HFFc6 (cell line): ENCODE measurements around the gene THBS2. TPM values are rescaled to one million over a fixed set of nuclear protein-coding genes. Genes with fewer than 3 reads are reported as not detected.
"Not testable (repeated sequence)": the region's sequence is repeated elsewhere in the genome, so short reads cannot be mapped to it uniquely, and the experiment has no call there.

ENCODE experiments used
- DNase-seq: peaks from one replicate; pipeline ENCODE4 v3.0.0-alpha.2; 2018
- H3K27ac Mint-ChIP-seq: 2 replicates; pipeline ENCODE4 v1.8.0; 2020; ENCODE audit warnings: mild to moderate bottlenecking, mixed read lengths
- H3K27me3 Mint-ChIP-seq: 2 replicates; pipeline ENCODE4 v1.8.0; 2021; ENCODE audit warnings: mild to moderate bottlenecking, moderate library complexity, mixed read lengths; ENCODE audit not compliant: insufficient read depth
- H3K36me3 Mint-ChIP-seq: 2 replicates; pipeline ENCODE4 v1.8.0; 2021; ENCODE audit warnings: low read depth, mixed read lengths
- H3K4me1 Mint-ChIP-seq: 2 replicates; pipeline ENCODE4 v1.8.0; 2020; ENCODE audit warnings: low read depth, mixed read lengths
- H3K4me3 Mint-ChIP-seq: 2 replicates; pipeline ENCODE4 v1.8.0; 2020; ENCODE audit warnings: mild to moderate bottlenecking, moderate library complexity, mixed read lengths
- H3K9me3 Mint-ChIP-seq: 2 replicates; pipeline ENCODE4 v1.8.0; 2020; ENCODE audit warnings: mild to moderate bottlenecking, mixed read lengths
- CTCF ChIP-seq: fragments of 200-600 bp; sonication (generic); IDR thresholded peaks from 2 replicates; pipeline ENCODE4 v1.5.0; 2021; ENCODE audit warnings: antibody characterized with exemption, mild to moderate bottlenecking
- long read RNA-seq: library from polyadenylated mRNA; unstranded; transcript quantifications from one replicate; pipeline ENCODE4 v2.0.0, GENCODE V29; 2019
- total RNA-seq, 6 experiments: library from RNA; stranded (reverse); fragmentation: NEBNext Ultra II Directional; extraction: Animal tissue kit (Norgen Biotek cat#: 25700); gene quantifications; 2 replicates in 1 of 6; 3 replicates in 5 of 6; pipeline ENCODE4 v1.2.3, GENCODE V29; 2021

The THBS2 gene
- total RNA-seq, result 100 to 1,000 TPM; 156 to 254 (median 218) TPM
- long read RNA-seq, full-length matches to known transcripts, result 19 of 79 reads
- long read RNA-seq, partial matches to known transcripts, result 40 of 79 reads
- long read RNA-seq, other reads (novel, unspliced or antisense), result 20 of 79 reads

GRCh38 chr6:169253337-169254238 lies at the start of gene THBS2:
TSS of gene THBS2 (minus strand) at chr6:169253846. CDS start at chr6:169250784, 3,062 bp downstream.
- H3K27me3 Mint-ChIP-seq, result peaks cover 16% of the 10 kb centered on the region
- peaks cover 4% of the 10 kb centered on the region; the same call in 1 of the 2 replicates for H3K9me3 Mint-ChIP-seq
- H3K36me3 Mint-ChIP-seq, result peaks cover 44% of the 10 kb centered on the region
- peaks cover 36% of the 10 kb centered on the region for H3K4me1 Mint-ChIP-seq
- H3K27ac Mint-ChIP-seq, result peak within 1 kb of the TSS; percentile 90
- H3K4me3 Mint-ChIP-seq, result peak within 1 kb of the TSS; percentile 98
- DNase-seq, result peak; percentile 92
- no peak for TF ChIP-seq CTCF

- Mint-ChIP-seq H3K4me1 (no peaks in the 10 kb centered on the region), H3K27me3 (peaks cover 4% of the 10 kb centered on the region), H3K27ac (no peak overlapping the region), H3K9me3 (peaks cover 8% of the 10 kb centered on the region; the same call in 1 of the 2 replicates), H3K36me3 (peaks cover 7% of the 10 kb centered on the region; the same call in 1 of the 2 replicates), H3K4me3 (no peak overlapping the region)
- DNase-seq, result no peak
- TF ChIP-seq CTCF, result no peak
Observed at GRCh38 chr6:169302716-169303115, 49.1 kb upstream of the THBS2 start.

- DNase-seq, result no peak
- no peaks in the 10 kb centered on the region for H3K4me1 Mint-ChIP-seq
- H3K36me3 Mint-ChIP-seq, result peaks cover 7% of the 10 kb centered on the region; the same call in 1 of the 2 replicates
- peaks cover 4% of the 10 kb centered on the region for H3K27me3 Mint-ChIP-seq
- no peak for TF ChIP-seq CTCF
- no peak overlapping the region for H3K27ac Mint-ChIP-seq
- no peak overlapping the region for H3K4me3 Mint-ChIP-seq
- H3K9me3 Mint-ChIP-seq, result 0 out of 2 replicates have a peak, but pooled peaks cover 8% of the 10 kb centered on the region
Observed at GRCh38 chr6:169302255-169302654, 48.6 kb upstream of the THBS2 start.

- H3K27ac Mint-ChIP-seq, result no peak overlapping the region
- no peak for DNase-seq
- no peak for TF ChIP-seq CTCF
- H3K4me1 Mint-ChIP-seq, result no peaks in the 10 kb centered on the region
- 0 out of 2 replicates have a peak, but pooled peaks cover 8% of the 10 kb centered on the region for H3K9me3 Mint-ChIP-seq
- H3K36me3 Mint-ChIP-seq, result peaks cover 7% of the 10 kb centered on the region; the same call in 1 of the 2 replicates
- H3K4me3 Mint-ChIP-seq, result no peak overlapping the region
- H3K27me3 Mint-ChIP-seq, result peaks cover 4% of the 10 kb centered on the region
Observed at GRCh38 chr6:169300916-169301315, 47.3 kb upstream of the THBS2 start.

- not testable (repeated sequence) for H3K4me3 Mint-ChIP-seq
Observed at GRCh38 chr6:169298626-169299025, 45.0 kb upstream of the THBS2 start.

More at GRCh38 chr6:169298626-169299025, 45.0 kb upstream of the THBS2 start:
- H3K27me3 Mint-ChIP-seq, DNase-seq, H3K36me3 Mint-ChIP-seq, H3K9me3 Mint-ChIP-seq, H3K27ac Mint-ChIP-seq: not testable (repeated sequence)
- peaks cover 11% of the 10 kb centered on the region; the same call in 1 of the 2 replicates for H3K4me1 Mint-ChIP-seq
